Activated CD4-positive, alpha-beta T cell treated with anti-CD3 and anti-CD28 coated beads for 24 hours (primary cell): ENCODE measurements around the gene RCOR1.
"Not testable (repeated sequence)": the region's sequence is repeated elsewhere in the genome, so short reads cannot be mapped to it uniquely, and the experiment has no call there.

Source experiments
- DNase-seq, 2 donors: peaks; one replicate each; pipeline ENCODE4 v3.0.0-alpha.2; 2020; ENCODE audit warnings: low read depth in 2 of 2

The RCOR1 gene

GRCh38 chr14:102750376-102750775, 157.9 kb downstream of the RCOR1 start:
- DNase-seq, result no peak

- DNase-seq, result no peak
Observed at GRCh38 chr14:102751088-102751487, 158.6 kb downstream of the RCOR1 start.

DNA sequence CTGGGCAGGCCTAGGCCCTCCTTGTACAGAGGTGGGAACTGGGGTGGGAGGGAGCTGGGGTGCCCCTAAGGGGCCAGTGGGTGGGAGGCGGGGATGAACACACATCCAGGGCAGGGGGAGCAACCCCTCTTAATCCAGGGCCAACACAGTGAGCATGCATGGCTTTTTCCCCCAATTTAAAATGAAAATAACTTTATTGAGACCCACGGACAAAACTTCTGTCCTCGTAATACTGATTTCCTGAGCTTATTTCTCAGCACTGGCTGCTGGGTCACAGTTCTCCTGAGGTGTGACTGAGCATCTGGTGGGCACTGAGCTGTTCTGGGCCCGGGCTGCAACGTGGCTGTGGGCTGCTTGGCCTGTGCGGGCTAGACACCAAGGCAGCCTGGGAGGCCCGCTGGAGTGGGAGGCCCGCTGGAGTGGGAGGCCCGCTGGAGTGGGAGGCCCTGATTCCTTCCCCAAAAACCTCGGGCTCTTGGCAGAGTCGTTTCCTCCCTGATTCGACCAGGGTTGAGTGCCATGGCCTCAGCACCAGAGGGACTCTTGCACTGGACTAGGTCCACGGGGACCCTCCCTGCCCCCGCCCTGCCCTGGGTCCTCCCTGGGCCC, 159.9 kb downstream of the RCOR1 start:
- no peak for DNase-seq

GRCh38 chr14:102754370-102755262, 162.2 kb downstream of the RCOR1 start:
- no peak for DNase-seq

- no peak for DNase-seq
Observed at GRCh38 chr14:102757646-102758045, 165.2 kb downstream of the RCOR1 start.

DNA sequence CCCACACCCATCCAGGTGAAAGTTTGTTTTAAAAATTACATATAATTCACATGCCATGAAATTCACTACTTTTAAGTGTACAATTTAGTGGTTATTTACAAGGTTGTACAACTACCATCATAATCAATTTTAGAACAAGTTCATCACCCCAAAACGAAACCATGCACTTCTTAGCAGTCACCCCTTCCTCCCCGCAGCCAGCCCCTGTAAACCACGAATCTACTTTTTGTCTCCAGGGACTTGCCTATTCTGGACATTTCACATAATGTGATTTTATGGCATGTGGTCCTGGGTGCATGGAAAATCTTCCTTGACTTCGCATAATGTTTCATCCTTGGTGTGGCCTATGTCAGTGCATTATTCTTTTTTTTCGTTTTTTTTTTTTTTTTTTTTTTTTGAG, 165.6 kb downstream of the RCOR1 start:
- DNase-seq, result no peak

DNA sequence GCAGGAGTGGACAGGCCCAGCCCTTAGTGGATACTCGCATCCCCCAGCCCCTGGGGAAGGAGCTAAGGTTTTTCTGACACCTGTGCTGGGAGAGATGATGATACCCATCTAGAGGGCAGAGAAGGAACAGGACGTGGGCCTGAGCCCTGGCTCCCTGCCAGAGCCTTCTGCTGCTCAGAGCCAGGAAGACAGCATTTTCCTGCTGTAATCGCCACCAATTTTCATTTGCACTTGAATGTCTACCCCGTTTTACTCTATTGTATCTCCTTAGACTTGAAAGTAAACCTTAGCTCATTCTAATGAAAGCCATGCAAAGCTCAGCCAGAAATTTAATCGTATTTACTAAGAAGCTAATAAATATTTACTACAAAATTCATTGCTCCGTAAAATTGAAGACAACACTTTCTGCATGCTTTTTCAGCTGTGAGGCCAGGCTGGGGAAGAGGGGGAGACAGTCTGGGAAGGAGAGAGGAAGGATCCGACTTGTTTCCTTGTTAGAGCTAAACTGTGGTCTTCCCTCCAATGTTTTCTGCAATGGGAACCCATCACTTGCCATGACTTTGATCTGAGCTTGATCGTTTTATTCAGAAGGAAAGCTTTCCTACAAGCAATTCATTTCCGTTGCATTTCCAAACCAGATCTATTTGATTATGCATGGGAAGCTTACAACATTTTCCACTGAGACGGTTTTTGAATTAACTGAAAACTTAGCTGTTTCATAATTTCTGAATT, 167.2 kb downstream of the RCOR1 start:
- DNase-seq, result no peak

GRCh38 chr14:102760496-102761193, 168.2 kb downstream of the RCOR1 start:
- no peak for DNase-seq

DNA sequence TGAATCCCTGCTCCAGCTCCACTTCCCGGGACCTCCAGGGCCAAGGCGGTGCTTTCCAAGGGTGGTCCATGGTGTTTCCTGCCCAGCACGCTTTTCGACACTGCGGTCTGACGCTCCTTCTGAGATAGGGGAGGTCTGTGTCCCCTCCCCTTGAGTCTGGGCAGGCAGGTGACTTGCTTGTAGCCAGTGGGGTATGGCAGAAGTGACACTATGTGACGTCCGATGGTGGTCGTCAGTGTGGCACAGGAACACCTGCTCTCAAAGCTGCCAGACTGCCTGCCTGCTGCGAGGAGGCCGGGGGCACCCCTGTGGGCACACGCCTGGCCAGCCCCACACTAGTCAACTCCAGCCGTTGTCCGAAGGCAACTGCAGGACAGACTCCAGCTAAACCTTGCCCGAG, 168.8 kb downstream of the RCOR1 start:
- no peak for DNase-seq

GRCh38 chr14:102764220-102764671, 171.8 kb downstream of the RCOR1 start:
- DNase-seq, result no peak

GRCh38 chr14:102765770-102766169, 173.3 kb downstream of the RCOR1 start:
- DNase-seq, result not testable (repeated sequence)

- DNase-seq, result no peak
Observed at GRCh38 chr14:102768223-102769048, 176.0 kb downstream of the RCOR1 start.

GRCh38 chr14:102769049-102769327, 176.5 kb downstream of the RCOR1 start:
- no peak for DNase-seq

- DNase-seq, result no peak
Observed at GRCh38 chr14:102770147-102771123, 178.0 kb downstream of the RCOR1 start.

DNA sequence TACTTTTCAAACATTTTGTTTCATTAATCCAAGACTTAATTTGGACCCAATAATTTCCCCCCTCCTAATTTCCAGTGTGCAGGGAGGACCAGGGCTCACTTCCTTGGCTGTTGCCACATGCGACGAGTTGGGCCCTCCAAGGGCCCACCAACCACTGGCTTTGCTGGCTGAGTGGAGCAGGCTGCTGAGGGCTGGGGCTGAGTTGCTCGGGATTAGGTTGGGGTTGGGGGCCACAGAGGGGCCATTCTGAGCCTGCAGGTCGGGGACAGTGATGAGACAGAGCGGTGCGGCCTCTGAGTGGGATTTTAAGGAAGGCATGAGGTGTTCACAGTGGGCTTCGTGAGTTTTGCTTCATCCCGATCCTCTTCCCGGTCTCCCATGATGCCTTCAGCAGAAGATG, 178.7 kb downstream of the RCOR1 start:
- DNase-seq, result no peak

DNA sequence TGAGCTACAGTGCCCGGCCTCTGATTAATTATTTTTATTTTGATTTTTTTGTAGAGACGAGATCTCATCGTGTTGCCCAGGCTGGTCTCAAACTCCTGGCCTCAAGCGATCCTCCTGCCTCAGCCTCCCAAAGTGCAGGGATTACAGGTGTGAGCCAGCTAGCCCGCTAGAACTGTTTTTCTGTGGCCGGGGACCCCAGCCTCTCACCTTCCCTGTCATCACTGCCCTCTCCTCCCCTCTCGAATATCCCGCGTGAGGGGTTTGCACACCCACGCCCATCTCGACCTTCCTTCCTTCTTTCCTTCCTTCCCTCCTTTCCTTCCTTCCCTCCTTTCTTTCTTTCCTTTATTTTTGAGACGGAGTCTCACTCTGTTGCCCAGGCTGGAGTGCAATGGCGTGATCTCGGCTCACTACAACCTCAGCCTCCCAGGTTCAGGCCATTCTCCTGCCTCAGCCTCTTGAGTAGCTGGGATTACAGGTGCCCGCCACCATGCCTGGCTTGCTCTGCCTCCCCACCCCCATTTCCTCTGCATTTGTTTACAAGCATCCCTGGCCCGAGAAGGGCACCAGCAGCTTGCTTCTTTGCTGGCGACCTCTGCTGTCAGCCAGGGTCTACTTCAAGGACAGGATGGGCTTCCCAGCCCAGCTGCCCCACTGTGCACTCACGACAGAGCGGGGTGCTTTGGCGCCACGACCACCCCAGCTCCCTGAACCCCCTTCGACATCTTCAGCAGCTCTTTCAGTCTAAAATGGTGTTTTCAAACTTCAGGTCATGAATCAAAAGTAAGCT, 180.5 kb downstream of the RCOR1 start:
- DNase-seq, result no peak

DNA sequence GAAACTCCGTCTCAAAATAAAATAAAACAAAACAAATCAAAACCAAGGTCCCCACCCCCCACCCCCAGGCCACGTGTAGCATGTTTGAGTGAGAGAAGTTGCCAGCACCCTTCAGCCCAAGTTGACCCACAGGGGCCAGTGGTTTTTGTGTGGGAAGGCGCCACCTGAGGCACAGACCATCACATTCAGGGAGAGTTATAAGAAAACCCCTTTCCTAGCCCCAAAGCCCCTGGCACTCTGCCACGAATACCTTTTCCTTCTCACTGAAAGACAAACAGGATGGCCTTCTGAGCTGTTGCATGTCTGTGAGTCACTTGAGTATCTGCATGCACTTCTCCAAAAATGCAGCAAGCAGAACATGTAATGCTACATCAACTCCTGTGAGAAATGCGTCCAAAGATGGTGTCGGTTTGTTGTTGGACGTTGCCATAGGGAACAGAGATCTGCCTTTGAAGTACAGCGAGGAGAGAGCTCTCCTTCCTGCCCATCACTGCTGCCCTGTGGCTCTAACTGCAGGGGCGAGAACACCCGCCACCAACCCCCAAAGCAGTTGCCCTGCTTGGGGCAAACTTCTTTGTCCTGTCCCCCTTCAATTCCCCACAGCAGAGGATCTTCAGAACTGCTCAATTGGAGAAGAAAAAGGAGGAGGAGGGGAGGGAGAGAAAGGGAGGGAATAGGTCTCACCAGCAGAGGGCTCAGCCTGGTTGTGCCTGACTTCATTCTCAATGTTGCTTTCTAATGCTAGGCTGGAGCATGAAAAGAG, 182.1 kb downstream of the RCOR1 start:
- DNase-seq, result peak in 1 of 2 donors; percentile 38
